HG02852 (cell line): Measurements from ENCODE around the gene TBC1D30.

Source experiments
- ATAC-seq: cut with Tn5 transposase; IDR thresholded peaks from one replicate; pipeline ENCODE4 v1.9.1; 2021; ENCODE audit warnings: mild to moderate bottlenecking, moderate library complexity; ENCODE audit not compliant: unreplicated experiment

TBC1D30 gene

DNA sequence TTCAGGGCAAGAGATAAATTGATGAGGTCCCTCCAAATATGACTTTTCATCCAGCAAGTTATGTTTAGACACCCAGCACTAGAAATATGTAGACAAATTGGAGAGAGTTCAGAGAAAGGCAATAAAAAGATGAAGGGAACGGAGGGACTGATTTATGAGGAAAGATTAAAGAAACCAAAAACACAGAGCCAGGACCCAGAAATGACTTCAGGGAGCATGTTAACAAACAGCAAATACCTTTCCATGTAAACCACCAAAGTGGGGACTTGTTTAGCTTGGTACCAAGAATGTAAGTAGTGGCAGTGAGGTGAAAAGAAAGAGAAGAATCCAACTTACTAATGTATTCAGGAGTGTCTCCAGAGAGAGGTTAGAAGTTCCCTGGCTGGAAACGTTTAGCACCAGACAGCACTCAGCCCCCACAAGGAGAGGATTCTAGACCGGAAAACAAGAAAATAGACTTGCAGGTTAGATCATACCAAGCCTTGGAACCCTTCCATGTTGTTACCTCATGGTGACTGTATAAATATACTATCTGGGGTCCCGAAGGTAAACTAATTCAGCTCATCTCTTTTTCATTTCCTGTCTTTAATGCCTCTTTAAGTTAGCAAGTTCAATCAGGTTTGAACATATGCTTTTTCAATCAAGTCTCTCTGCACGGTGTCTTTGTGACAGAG lies 79.2 kb downstream of the TBC1D30 start:
- no peak for ATAC-seq

DNA sequence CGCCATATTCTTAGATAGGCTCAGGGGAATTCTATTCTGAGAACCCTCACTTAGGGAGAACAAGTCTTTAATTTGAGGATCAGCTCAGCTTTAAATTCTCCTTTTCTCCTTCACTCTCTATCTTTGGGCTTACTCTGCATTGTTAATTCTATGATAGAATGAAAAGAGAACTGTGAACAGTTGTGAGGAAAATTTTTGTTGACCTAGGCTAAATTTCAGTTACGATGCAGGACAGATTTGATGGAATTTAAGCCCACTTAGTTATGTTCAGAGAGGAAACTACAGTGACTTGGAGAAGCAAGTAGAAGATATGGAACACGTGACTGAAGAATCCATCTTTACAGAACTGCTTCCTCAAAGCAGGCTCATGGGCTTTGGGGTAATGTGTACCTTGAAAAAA lies 82.7 kb downstream of the TBC1D30 start:
- no peak for ATAC-seq

DNA sequence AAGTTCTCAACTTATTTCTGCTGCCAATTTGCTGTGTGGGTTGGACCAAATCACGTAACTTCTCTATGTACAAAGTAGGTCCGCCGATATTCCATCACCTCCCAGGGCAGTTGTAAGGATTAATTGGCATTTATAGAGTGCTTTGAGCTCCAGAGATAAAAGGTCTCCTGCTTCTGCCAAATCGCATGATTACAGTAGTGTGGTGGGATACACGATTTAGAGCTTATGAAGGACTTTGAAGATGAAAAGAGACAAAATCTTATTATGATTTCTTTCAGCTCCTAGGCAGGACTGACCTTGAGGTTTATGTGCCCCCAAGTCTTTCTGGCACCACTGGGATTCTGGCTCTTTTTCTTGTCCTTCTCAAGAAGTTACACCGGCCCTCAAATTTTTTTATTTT lies 84.7 kb downstream of the TBC1D30 start:
- no peak for ATAC-seq

DNA sequence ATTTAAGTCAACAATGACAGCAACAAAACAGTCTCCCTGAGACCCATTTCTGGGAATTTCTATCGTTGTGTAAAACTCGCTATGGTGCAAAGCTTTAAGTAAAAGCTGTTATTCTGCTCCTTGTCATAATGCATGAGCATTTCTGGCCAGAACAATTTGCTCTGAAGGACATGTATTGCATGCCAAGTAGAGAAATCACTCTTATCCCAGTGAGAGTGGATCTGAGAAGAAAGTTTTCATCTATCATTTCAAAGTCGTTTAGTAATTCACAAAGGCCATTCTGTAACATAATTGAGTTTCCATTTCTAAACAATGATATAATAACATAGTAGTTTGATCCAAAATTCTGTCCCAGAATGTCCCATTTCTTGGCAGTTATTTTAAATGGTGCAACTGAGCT lies 86.6 kb downstream of the TBC1D30 start:
- no peak for ATAC-seq

DNA sequence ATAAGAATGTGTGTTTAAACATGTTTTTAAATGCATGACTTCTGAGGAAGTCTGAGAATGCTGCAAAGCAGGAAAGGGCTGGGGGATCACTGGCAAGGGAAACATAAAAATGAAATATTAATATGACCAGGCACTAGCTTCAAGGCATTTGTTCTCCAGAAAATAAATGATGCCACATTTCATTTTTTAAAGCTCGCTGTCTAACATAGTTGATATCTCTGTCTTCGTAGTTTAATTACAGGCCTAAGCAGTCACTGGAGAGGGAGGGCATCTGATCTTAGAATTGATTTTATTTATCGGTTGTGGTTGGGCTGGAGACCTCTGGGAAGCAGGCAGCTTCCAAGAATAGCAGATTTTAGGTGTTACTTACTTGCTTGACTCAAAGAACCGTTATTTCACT lies 87.5 kb downstream of the TBC1D30 start:
- ATAC-seq = no peak

DNA sequence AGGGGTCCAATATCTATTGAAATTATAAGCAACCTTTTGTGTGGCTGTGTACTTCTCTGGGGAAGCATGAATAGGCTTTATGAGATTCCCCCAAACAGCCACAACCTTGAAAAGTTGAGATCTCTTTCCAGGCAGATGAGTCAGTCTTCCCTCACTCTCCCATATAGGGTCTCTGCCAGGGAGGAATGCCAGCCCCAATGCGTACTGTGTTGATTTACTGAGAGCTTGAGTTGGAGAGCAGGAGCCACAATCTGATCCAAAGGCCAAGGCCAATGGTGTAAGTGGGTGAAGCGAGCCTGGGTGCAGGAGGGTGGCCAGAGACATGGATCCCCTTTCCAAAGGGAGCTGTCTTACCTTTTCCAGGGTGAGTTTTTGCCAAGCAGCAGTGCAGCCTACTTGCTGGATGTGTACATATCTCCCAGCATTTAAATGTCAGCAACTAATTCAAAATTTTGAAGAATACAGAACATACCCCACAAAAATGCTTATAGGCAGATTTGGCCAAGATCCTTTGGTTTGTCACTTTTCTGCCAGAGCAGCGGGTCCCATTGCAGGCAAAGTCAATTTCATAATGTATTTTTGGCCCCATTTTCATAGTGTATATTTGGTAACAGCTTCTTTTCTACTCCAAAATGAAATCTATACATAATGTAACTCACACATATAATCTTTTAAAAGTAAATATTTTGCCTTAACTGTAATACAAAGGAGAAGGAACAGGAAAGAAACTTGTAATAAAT lies 88.2 kb downstream of the TBC1D30 start:
- no peak for ATAC-seq

DNA sequence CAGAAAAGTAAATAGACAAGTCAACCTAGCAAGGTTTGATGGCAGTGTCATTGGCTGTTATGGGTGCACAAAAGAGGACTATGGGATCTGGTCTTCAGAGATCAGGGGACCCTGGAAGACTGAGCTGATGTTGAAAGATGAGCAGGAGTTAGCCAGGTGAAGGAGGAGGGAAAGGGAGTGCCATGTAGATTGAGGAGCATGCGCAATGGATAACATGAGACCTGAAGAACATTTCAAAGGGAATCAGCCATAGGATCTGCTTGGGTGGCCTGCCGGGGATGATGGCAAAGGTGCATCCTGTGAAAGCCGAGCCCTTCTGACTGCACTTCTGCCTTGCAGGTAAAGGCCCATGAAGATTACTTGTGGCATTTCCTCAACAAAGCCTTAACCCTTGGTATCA lies 90.8 kb downstream of the TBC1D30 start:
- ATAC-seq = no peak

DNA sequence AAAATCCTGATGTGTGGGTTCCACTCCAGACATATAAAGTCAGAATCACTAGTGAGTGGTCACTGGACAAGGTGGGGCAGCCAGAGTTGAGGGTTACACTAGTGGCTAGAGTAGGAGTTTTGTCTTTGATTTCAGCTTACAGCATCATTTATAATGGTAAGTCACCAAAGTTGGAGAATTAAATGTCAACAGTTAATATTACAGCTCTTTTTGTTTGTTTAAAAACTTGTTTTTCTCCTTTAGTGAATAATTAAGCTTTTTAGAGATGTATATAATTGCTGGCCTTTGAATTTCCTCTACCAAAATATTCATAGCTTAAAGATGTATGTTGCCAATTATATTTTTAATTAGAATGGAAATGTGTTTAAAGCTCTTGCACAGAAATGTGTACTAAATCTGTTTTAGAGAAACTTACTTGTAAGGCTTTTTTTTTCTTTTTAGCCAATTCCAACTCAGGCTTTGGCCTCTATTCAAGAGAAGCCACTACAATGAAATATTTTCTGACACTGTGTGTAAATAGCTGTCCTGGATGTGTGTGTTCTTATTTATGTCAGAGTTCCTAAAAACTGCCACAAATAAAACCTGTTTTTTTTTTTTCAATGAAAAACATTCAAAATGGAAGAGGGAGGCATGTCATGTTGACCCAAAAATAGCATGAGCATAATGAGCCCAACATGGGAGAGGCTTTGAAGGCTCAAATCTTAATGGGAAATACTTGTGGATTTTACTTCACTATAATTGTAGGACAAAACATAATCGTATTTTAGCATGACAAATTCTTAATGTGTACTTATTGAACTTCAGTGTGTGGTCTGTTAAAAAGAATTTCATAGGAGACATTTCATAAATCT lies 92.2 kb downstream of the TBC1D30 start:
- ATAC-seq = no peak

DNA sequence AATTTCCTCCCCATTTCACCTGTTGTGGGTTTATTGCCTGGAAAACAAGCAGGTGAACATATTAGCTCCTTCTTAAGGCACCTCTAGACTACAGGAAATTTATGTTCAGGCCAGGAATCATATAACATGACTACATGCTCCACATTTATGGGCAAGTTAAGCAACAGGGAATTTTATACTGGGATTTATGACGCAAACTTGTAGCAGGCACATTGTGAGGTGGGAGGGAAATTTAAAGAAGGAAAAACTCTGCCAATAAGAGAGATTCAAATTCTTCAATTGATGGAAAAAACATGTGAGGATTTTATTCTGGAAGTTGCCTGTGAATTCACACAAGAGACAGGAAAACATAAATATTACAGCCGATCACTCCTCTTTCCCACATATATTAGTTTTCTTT lies 93.9 kb downstream of the TBC1D30 start:
- no peak for ATAC-seq

DNA sequence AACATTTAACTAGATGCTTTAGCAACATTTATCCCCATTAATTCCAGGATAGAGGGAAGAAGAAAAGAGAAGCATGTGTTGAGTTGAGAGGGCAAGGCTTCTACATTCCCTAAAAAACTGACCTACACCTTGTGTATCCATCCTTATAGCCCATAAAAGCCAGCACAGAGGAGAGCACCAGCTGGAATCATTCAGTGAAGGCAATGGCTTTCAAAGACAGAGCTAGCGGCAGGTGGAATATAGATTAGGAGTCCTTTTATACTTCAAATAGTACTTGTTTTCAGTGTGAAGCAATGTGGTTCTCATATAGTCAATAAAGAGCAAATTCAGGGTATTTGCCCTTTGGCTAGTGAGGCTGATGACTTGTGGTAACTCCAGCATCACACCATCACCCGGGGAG lies 94.4 kb downstream of the TBC1D30 start:
- ATAC-seq = no peak

DNA sequence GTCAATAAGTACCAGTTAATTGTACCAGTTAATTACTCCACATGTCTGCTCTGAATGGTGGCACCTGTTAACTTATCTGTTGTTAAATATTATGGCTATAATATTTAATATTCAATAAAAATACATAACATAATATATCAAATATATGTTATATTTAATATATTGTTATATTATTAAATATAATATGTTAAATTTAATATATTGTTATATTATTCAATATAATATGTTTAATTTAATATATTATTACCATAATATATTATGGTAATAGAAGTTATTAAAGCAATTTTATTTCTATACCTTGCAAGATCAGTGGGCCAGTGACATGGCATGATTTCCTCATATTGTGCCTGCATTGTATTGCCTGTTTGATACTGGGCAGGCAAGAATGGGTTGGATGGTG lies 98.4 kb downstream of the TBC1D30 start:
- ATAC-seq = no peak

DNA sequence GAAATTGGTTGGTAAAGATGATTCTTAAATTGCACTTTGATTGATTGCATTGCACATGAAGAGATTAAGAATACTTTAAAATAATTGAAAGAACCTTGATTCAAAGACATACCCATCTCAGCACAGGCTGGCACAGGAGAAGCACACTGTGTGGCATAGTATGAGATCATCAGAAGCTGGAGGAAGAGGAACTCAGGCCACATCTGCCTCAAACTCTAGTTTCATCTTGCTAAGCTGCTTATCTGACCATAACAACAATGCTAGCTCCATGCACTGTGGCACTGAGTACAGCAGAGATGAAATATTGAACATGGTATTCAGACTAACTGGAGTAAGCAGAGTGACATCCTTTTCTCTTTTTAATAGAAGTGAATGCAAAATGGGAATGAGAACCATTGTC lies 99.1 kb downstream of the TBC1D30 start:
- no peak for ATAC-seq
